SU-DHL-6 (cell line): ENCODE results near the gene PPP2R2B.

Experiments used
- EZH2phosphoT487 ChIP-seq: fragments of 200-600 bp; sonication (generic), shearing (Covaris generic); conservative IDR thresholded peaks from 2 replicates; pipeline ENCODE4 v1.6.1; 2018; ENCODE audit warnings: mild to moderate bottlenecking, antibody characterized with exemption, low read length, moderate library complexity, mixed read lengths
- TF ChIP-seq, protein P1 (sequence below): fragments of 200-600 bp; sonication (generic); IDR thresholded peaks from one replicate; pipeline ENCODE4 v1.5.1; 2017; ENCODE audit warnings: antibody characterized with exemption, mild to moderate bottlenecking, low read length, moderate library complexity; ENCODE audit not compliant: insufficient read depth, poor library complexity, severe bottlenecking

DNA sequence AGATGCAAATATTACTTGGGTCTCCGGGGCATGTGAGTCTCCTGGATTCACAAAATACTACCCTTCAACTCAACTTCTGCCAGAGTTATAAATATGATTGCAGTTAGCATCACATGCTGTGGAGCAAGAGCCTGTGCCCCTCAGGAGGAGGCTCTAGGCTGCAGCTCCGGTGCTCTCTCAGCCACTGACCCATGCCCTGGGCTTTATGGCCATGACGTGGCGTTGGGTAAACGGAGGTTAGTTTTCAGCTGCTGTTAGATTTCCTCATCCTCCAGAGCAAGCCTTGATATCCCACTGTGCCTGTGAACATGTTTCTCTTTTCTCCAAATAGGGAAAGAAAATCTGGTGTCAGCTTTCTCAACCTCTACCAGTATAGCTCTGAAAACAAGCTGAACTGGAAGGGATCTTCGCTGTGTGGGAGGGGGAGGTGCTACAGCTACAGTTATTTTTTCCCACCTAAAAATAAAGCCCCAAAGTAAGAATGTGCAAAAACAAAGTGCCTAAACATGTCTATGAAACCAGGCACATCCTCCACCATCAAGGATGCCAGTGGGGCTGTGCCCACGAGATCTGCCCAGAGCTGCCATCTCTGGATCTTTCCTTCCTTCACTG is 238.2 kb downstream of the PPP2R2B start:
- TF ChIP-seq, protein P1, sequence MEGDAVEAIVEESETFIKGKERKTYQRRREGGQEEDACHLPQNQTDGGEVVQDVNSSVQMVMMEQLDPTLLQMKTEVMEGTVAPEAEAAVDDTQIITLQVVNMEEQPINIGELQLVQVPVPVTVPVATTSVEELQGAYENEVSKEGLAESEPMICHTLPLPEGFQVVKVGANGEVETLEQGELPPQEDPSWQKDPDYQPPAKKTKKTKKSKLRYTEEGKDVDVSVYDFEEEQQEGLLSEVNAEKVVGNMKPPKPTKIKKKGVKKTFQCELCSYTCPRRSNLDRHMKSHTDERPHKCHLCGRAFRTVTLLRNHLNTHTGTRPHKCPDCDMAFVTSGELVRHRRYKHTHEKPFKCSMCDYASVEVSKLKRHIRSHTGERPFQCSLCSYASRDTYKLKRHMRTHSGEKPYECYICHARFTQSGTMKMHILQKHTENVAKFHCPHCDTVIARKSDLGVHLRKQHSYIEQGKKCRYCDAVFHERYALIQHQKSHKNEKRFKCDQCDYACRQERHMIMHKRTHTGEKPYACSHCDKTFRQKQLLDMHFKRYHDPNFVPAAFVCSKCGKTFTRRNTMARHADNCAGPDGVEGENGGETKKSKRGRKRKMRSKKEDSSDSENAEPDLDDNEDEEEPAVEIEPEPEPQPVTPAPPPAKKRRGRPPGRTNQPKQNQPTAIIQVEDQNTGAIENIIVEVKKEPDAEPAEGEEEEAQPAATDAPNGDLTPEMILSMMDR: no peak
- no peak for TF ChIP-seq EZH2phosphoT487
